GM18861 (cell line): ENCODE results near the gene CYP4F22.
"Not testable (repeated sequence)": the region's sequence is repeated elsewhere in the genome, so short reads cannot be mapped to it uniquely, and the experiment has no call there.

Source experiments
- ATAC-seq: cut with Tn5 transposase; IDR thresholded peaks from one replicate; pipeline ENCODE4 v1.9.1; 2021; ENCODE audit not compliant: unreplicated experiment

CYP4F22 gene

DNA sequence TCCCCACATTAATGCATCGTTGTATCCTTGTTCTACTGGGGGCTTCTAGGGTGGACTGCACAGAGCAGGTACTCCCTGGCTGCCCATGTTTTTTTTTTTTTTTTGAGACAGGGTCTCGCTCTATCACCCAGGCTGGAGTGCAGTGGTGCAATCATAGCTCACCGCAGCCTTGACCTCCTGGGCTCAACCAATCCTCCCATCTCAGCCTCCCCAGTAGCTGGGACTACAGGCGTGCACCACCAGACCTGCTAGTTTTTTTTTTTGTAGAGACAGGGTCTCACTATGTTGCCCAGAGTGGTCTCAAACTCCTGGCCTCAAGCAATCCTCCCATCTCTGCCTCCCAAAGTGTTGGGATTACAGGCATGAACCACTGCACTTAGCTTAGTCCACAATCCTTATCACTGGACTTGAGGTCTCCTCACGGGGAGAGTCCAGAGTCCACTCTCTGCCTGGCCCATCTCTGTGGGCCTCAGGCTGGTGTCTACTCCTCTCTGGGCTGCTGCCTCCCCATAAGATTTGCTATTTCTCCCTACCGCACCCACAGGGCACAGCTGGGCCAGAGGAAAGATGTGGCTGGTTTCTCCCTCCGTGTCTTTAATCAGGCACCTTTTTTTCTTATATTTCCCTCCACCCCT, 56.3 kb downstream of the CYP4F22 start:
- no peak for ATAC-seq

DNA sequence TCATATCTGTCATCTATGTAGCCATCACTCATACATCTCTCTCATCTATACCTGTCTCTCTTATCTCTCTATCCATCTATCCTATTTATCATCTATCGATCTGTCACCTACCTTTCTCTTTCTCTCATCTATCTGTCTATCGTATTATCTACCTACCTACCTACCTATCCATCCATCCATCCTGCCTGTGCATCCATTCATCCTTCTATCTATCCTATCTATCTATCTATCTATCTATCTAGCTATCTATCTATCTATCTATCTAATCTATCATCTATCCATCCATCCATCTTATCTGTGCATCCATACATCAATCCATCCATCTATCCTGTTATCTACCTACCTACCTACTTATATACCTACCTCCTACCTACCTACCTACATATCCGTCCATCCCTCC, 62.1 kb downstream of the CYP4F22 start:
- no peak for ATAC-seq

DNA sequence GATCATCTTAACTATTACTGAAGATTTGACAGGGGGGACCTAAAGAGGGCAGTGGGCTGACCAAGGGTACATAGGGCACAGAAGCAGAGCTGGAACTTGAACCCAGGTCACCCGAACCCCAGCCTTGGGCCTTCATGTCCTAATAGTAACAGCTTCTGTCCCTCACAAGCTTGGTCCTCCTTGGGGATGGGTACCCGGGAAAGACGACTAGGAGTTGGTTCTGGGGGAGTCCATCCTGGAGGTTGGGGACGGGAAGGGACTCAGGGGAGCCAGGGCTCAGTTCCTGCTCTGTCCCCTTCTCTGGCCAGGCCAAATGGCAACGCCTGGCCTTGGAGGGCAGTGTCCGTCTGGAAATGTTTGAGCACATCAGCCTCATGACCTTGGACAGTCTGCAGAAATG, 67.1 kb downstream of the CYP4F22 start:
- no peak for ATAC-seq

DNA sequence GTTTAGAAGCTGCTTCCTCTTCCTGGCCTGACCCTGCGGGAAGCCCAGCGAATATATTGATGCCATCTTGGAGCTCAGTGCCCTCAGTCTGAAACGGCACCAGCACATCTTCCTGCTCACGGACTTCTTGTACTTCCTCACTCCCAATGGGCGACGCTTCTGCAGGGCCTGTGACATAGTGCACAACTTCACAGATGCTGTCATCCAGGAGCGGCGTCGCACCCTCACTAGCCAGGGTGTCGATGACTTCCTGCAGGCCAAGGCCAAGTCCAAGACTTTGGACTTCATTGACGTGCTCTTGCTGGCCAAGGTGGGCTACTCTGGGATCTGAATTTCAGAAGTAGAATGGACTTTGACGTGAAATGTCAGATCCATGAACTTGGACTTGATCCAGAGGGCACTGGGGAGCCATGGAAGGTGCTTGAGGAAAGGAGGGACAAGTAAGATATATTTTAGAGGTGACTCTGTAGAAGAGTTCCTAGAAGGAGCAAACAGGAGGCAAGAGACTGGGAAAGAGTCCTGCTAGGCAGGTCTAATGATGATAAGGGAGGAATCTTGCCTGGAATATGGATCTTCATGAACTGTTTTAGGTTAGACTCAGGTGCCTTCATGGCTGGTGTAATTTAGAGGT, 68.3 kb downstream of the CYP4F22 start:
- ATAC-seq: no peak

DNA sequence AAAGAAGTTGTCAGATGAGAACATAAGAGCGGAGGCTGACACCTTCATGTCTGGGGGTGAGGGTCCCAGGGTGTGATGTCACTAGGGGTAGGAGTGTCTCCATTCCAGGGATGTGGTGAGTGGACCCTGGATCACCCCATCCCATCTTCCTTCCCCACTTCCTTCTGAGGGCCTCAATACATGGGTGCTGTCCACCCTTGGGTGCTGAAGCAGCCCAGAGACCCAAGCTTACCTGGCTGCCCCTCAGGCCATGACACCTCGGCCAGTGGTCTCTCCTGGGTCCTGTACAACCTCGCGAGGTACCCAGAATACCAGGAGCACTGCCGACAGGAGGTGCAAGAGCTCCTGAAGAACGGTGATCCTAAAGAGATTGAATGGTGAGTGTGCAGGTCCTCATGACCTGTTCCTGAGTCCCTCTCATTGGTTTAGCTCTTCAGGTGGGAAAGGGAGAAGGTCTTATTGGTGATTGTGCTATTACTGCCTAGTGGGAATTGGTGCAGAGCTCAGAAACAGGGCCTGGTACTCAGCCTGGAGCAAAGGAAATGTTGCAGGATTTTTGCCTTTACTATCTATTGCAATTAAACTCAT, 69.0 kb downstream of the CYP4F22 start:
- ATAC-seq: no peak

GRCh38 chr19:15583346-15583745, 75.0 kb downstream of the CYP4F22 start:
- no peak for ATAC-seq

GRCh38 chr19:15584095-15584494, 75.8 kb downstream of the CYP4F22 start:
- no peak for ATAC-seq

- ATAC-seq: no peak
These were observed 76.3 kb downstream of the CYP4F22 start for GRCh38 chr19:15584541-15585115.

DNA sequence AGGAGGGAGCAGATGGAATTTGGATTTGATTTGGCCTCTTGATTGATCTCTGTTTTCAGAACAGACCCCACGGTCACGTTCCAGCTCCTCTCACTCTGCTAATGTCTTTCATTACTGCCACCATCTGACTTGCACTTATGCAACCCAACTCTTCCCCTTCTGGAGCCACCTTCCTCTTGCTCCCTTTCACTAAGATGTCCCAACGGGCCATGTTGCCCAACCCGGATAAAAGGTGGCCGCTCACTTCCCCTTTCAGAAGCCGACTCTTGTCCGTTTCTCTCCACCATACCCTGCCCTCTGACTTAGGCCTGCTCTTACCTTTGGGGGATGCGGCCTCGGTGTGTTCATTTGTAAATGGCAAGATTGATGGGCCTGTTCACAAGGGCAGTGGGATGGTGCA, 79.3 kb downstream of the CYP4F22 start:
- no peak for ATAC-seq

DNA sequence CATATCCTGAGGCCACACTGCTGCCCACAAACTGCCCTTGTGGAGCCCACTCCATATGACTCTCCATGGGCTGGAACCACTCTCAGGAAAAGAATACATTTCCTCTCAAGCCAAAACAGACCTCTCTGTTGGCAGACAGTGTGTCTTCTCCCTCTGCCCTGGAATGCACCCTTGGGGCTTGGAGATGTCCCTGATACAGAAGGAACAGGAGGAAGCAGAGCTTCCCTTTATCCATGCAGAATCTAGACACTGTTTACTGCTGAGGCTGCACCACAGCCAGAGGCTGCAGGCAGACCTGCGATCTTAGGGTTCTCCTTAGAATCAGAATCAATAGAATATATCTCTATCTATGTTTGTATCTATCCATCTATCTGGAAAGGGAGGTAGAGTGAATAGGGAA, 79.9 kb downstream of the CYP4F22 start:
- no peak for ATAC-seq

- ATAC-seq: no peak
These were observed 81.6 kb downstream of the CYP4F22 start for GRCh38 chr19:15589760-15590451.

DNA sequence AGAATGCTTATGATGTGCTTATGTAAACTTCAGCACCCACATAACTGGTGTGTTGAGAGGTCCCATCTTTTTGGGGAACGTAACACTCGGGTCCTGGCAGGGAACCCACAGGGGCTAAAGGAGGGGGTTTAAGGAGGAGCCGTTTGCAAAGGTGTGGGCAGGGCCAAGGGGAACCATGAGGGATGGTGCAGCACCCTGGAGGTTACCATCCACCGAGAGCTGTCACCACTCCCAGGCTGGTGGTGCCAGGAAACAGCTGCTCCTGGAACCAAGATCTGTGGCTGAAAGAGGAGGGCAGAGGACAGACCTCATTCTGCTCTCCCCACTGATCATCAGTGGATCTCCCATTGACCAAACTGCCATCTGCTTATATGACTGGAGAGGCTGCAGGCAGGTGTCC, 83.5 kb downstream of the CYP4F22 start:
- no peak for ATAC-seq

- ATAC-seq: not testable (repeated sequence)
These were observed 84.2 kb downstream of the CYP4F22 start for GRCh38 chr19:15592506-15592905.

GRCh38 chr19:15593766-15594165, 85.4 kb downstream of the CYP4F22 start:
- ATAC-seq: not testable (repeated sequence)

DNA sequence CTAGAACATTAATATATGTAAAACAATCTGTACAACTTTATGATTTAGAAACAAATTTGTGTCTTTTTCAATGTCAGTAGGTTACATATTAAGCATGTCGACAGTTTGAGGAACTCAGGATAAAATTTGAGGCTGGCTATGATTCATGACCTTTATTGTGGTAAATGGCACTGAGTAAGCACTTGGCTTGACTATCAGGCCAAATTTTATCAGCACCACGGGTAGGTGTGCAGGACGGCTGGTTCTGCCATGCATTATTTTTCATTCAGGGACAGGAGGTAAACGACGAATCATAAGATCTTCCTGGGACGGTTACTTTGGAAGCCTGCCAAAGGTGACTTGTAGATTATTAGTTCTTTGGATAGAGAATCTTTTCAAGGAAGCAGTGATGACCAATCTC, 86.7 kb downstream of the CYP4F22 start:
- ATAC-seq: no peak
